HEK293 (cell line): ENCODE measurements around the gene TET1.

Experiments used
- BCL11B ChIP-seq: fragments of 450-650 bp; formaldehyde crosslinking; IDR thresholded peaks from 2 replicates; pipeline ENCODE4 v1.5.1; 2016; ENCODE audit warnings: low read depth, missing biosample characterization, missing genetic modification characterization
- HOXC10 ChIP-seq: sonication (generic); formaldehyde crosslinking; IDR thresholded peaks from 2 replicates; pipeline ENCODE4 v1.8.1; 2023; ENCODE audit warnings: mild to moderate bottlenecking, missing genetic modification reagents
- KLF10 ChIP-seq: fragments of 450-650 bp; IDR thresholded peaks from 2 replicates; pipeline ENCODE4 v1.5.1; 2018; ENCODE audit warnings: missing biosample characterization, mild to moderate bottlenecking, missing genetic modification characterization
- OVOL3 ChIP-seq: fragments of 450-650 bp; formaldehyde crosslinking; IDR thresholded peaks from 2 replicates; pipeline ENCODE4 v1.5.1; 2016; ENCODE audit warnings: missing biosample characterization, missing genetic modification characterization
- PRDM4 ChIP-seq: fragments of 450-650 bp; formaldehyde crosslinking; IDR thresholded peaks from 2 replicates; pipeline ENCODE4 v1.5.1; 2017; ENCODE audit warnings: missing biosample characterization, missing genetic modification characterization
- TCF7L2 ChIP-seq: IDR thresholded peaks from 2 replicates; pipeline ENCODE4 v1.6.1; 2011; ENCODE audit warnings: low read depth, mild to moderate bottlenecking, inconsistent platforms, low read length, moderate library complexity, borderline replicate concordance
- ZBTB20 ChIP-seq: fragments of 450-650 bp; formaldehyde crosslinking; IDR thresholded peaks from 2 replicates; pipeline ENCODE4 v1.5.1; 2016; ENCODE audit warnings: missing biosample characterization, missing genetic modification characterization
- ZFP3 ChIP-seq: fragments of 450-650 bp; formaldehyde crosslinking; IDR thresholded peaks from 2 replicates; pipeline ENCODE4 v1.5.1; 2016; ENCODE audit warnings: low read depth, missing biosample characterization, missing genetic modification characterization
- ZFP37 ChIP-seq: fragments of 450-650 bp; formaldehyde crosslinking; IDR thresholded peaks from 2 replicates; pipeline ENCODE4 v1.5.1; 2016; ENCODE audit warnings: missing biosample characterization, missing genetic modification characterization
- ZNF132 ChIP-seq: fragments of 450-650 bp; formaldehyde crosslinking; IDR thresholded peaks from 2 replicates; pipeline ENCODE4 v1.5.1; 2017; ENCODE audit warnings: missing biosample characterization, missing genetic modification characterization, borderline replicate concordance
- ZNF157 ChIP-seq: fragments of 450-650 bp; formaldehyde crosslinking; IDR thresholded peaks from 2 replicates; pipeline ENCODE4 v1.5.1; 2016; ENCODE audit warnings: missing biosample characterization, missing genetic modification characterization
- ZNF16 ChIP-seq: fragments of 450-650 bp; formaldehyde crosslinking; IDR thresholded peaks from 2 replicates; pipeline ENCODE4 v1.5.1; 2016; ENCODE audit warnings: low read depth, missing biosample characterization, missing genetic modification characterization
- ZNF18 ChIP-seq: fragments of 450-650 bp; formaldehyde crosslinking; IDR thresholded peaks from 2 replicates; pipeline ENCODE4 v1.5.1; 2016; ENCODE audit warnings: missing biosample characterization, missing genetic modification characterization
- ZNF211 ChIP-seq: fragments of 450-650 bp; formaldehyde crosslinking; IDR thresholded peaks from 2 replicates; pipeline ENCODE4 v1.5.1; 2016; ENCODE audit warnings: low read depth, missing biosample characterization, missing genetic modification characterization
- ZNF23 ChIP-seq: fragments of 450-650 bp; formaldehyde crosslinking; IDR thresholded peaks from 2 replicates; pipeline ENCODE4 v1.5.1; 2016; ENCODE audit warnings: missing biosample characterization, missing genetic modification characterization, borderline replicate concordance
- ZNF311 ChIP-seq: fragments of 450-650 bp; formaldehyde crosslinking; IDR thresholded peaks from 2 replicates; pipeline ENCODE4 v1.5.1; 2017; ENCODE audit warnings: missing biosample characterization, missing genetic modification characterization, borderline replicate concordance
- ZNF324 ChIP-seq: fragments of 450-650 bp; formaldehyde crosslinking; IDR thresholded peaks from 2 replicates; pipeline ENCODE4 v1.5.1; 2016; ENCODE audit warnings: missing biosample characterization, missing genetic modification characterization
- ZNF48 ChIP-seq: fragments of 450-650 bp; formaldehyde crosslinking; IDR thresholded peaks from 2 replicates; pipeline ENCODE4 v1.5.1; 2016; ENCODE audit warnings: missing biosample characterization, missing genetic modification characterization
- ZNF501 ChIP-seq: fragments of 450-650 bp; formaldehyde crosslinking; IDR thresholded peaks from 2 replicates; pipeline ENCODE4 v1.5.1; 2016; ENCODE audit warnings: missing biosample characterization, missing genetic modification characterization
- ZNF529 ChIP-seq: fragments of 450-650 bp; formaldehyde crosslinking; IDR thresholded peaks from 2 replicates; pipeline ENCODE4 v1.5.1; 2017; ENCODE audit warnings: missing genetic modification characterization, missing biosample characterization; ENCODE audit not compliant: insufficient replicate concordance
- ZNF571 ChIP-seq: fragments of 450-650 bp; formaldehyde crosslinking; IDR thresholded peaks from 2 replicates; pipeline ENCODE4 v1.5.0; 2017; ENCODE audit warnings: missing biosample characterization, missing genetic modification characterization
- ZNF600 ChIP-seq: fragments of 450-650 bp; formaldehyde crosslinking; IDR thresholded peaks from 2 replicates; pipeline ENCODE4 v1.5.1; 2016; ENCODE audit warnings: missing biosample characterization, missing genetic modification characterization
- ZNF692 ChIP-seq: fragments of 450-650 bp; formaldehyde crosslinking; IDR thresholded peaks from 2 replicates; pipeline ENCODE4 v1.5.1; 2016; ENCODE audit warnings: missing biosample characterization, missing genetic modification characterization
- TF ChIP-seq, protein P1 (sequence below): fragments of 450-650 bp; formaldehyde crosslinking; IDR thresholded peaks from 2 replicates; pipeline ENCODE4 v1.5.1; 2017; ENCODE audit warnings: missing biosample characterization, missing genetic modification characterization
- TF ChIP-seq, protein P2 (sequence below): fragments of 450-650 bp; formaldehyde crosslinking; IDR thresholded peaks from 2 replicates; pipeline ENCODE4 v1.5.1; 2016; ENCODE audit warnings: missing biosample characterization, missing genetic modification characterization
- TF ChIP-seq, protein P3 (sequence below): IDR thresholded peaks from 2 replicates; pipeline ENCODE4 v1.6.1; 2011; ENCODE audit warnings: mild to moderate bottlenecking, low read depth, low read length, borderline replicate concordance
- TF ChIP-seq, protein P4 (sequence below): sonication (generic); formaldehyde crosslinking; IDR thresholded peaks from 2 replicates; pipeline ENCODE4 v1.8.1; 2022; ENCODE audit warnings: mild to moderate bottlenecking, moderate library complexity, missing genetic modification reagents
- TF ChIP-seq, protein P5 (sequence below): fragments of 450-650 bp; formaldehyde crosslinking; IDR thresholded peaks from 2 replicates; pipeline ENCODE4 v1.5.1; 2016; ENCODE audit warnings: missing biosample characterization, missing genetic modification characterization

The TET1 gene

GRCh38 chr10:68560186-68560942 is at the start of gene TET1 (continued):
- TF ChIP-seq PRDM4 (tag by site-specific recombination), result 0 out of 2 replicates have a peak, but pooled peaks have one; percentile 17
- TF ChIP-seq ZNF571 (tag by site-specific recombination), result no peak
- TF ChIP-seq ZNF48 (tag by site-specific recombination), result no peak
- TF ChIP-seq ZNF324, result peak; percentile 67; the same call in 1 of the 2 replicates
- no peak for TF ChIP-seq TCF7L2
- TF ChIP-seq, protein P1, sequence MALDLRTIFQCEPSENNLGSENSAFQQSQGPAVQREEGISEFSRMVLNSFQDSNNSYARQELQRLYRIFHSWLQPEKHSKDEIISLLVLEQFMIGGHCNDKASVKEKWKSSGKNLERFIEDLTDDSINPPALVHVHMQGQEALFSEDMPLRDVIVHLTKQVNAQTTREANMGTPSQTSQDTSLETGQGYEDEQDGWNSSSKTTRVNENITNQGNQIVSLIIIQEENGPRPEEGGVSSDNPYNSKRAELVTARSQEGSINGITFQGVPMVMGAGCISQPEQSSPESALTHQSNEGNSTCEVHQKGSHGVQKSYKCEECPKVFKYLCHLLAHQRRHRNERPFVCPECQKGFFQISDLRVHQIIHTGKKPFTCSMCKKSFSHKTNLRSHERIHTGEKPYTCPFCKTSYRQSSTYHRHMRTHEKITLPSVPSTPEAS (tag by site-specific recombination), result 0 out of 2 replicates have a peak, but pooled peaks have one; percentile 20
- TF ChIP-seq, protein P2, sequence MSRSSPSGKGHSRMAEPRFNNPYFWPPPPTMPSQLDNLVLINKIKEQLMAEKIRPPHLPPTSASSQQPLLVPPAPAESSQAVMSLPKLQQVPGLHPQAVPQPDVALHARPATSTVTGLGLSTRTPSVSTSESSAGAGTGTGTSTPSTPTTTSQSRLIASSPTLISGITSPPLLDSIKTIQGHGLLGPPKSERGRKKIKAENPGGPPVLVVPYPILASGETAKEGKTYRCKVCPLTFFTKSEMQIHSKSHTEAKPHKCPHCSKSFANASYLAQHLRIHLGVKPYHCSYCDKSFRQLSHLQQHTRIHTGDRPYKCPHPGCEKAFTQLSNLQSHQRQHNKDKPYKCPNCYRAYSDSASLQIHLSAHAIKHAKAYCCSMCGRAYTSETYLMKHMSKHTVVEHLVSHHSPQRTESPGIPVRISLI (tag by site-specific recombination), result no peak
- TF ChIP-seq ZFP3 (tag by site-specific recombination), result no peak
- TF ChIP-seq, protein P3, sequence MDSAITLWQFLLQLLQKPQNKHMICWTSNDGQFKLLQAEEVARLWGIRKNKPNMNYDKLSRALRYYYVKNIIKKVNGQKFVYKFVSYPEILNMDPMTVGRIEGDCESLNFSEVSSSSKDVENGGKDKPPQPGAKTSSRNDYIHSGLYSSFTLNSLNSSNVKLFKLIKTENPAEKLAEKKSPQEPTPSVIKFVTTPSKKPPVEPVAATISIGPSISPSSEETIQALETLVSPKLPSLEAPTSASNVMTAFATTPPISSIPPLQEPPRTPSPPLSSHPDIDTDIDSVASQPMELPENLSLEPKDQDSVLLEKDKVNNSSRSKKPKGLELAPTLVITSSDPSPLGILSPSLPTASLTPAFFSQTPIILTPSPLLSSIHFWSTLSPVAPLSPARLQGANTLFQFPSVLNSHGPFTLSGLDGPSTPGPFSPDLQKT, result no peak
- TF ChIP-seq ZNF692 (tag by site-specific recombination), result peak; percentile 61; the same call in 1 of the 2 replicates
- TF ChIP-seq HOXC10, result no peak
- no peak; the same call in 1 of the 2 replicates for TF ChIP-seq ZNF18 (tag by site-specific recombination)
- no peak for TF ChIP-seq ZNF16 (tag by site-specific recombination)
- peak; percentile 38; the same call in 1 of the 2 replicates for TF ChIP-seq ZNF600 (tag by site-specific recombination)
- TF ChIP-seq, protein P4, sequence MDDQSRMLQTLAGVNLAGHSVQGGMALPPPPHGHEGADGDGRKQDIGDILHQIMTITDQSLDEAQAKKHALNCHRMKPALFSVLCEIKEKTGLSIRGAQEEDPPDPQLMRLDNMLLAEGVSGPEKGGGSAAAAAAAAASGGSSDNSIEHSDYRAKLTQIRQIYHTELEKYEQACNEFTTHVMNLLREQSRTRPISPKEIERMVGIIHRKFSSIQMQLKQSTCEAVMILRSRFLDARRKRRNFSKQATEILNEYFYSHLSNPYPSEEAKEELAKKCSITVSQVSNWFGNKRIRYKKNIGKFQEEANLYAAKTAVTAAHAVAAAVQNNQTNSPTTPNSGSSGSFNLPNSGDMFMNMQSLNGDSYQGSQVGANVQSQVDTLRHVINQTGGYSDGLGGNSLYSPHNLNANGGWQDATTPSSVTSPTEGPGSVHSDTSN, result 0 out of 2 replicates have a peak, but pooled peaks have one; percentile 23
- TF ChIP-seq BCL11B (tag by site-specific recombination), result peak; percentile 76
- TF ChIP-seq ZNF132 (tag by site-specific recombination), result no peak
- peak; percentile 86 for TF ChIP-seq ZNF501
- TF ChIP-seq ZNF157 (tag by site-specific recombination), result no peak
- TF ChIP-seq ZNF23 (tag by site-specific recombination), result no peak
- no peak for TF ChIP-seq ZNF211 (tag by site-specific recombination)
- TF ChIP-seq OVOL3 (tag by site-specific recombination), result 0 out of 2 replicates have a peak, but pooled peaks have one; percentile 8
- TF ChIP-seq ZBTB20 (tag by site-specific recombination), result peak; percentile 92
- no peak for TF ChIP-seq ZNF529
- TF ChIP-seq ZFP37 (tag by site-specific recombination), result peak; percentile 60; the same call in 1 of the 2 replicates
- TF ChIP-seq, protein P5, sequence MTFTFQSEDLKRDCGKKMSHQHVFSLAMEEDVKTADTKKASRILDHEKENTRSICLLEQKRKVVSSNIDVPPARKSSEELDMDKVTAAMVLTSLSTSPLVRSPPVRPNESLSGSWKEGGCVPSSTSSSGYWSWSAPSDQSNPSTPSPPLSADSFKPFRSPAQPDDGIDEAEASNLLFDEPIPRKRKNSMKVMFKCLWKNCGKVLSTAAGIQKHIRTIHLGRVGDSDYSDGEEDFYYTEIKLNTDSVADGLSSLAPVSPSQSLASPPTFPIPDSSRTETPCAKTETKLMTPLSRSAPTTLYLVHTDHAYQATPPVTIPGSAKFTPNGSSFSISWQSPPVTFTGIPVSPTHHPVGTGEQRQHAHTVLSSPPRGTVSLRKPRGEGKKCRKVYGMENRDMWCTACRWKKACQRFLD, result no peak
- TF ChIP-seq ZNF311, result no peak
- 0 out of 2 replicates have a peak, but pooled peaks have one; percentile 38 for TF ChIP-seq KLF10 (tag by site-specific recombination)
